GM13976 (cell line): Measurements from ENCODE around the gene RAB4B.

Experiments
- DNase-seq: peaks from one replicate; pipeline ENCODE4 v3.0.0; 2012; ENCODE audit warnings: low spot score
- CTCF ChIP-seq: IDR thresholded peaks from 2 replicates; pipeline ENCODE4 v1.5.1; 2012; ENCODE audit warnings: borderline replicate concordance, mild to moderate bottlenecking; ENCODE audit not compliant: insufficient read depth; ENCODE audit errors: extremely low read depth, missing control alignments, control extremely low read depth
- in situ Hi-C: fragments of 300-500 bp; cut with MboI; formaldehyde crosslinking; loops from one replicate; pipeline ENCODE4 v1.12.0; 2022; ENCODE audit warnings: low sequenced_read_pairs, mixed read lengths, inconsistent platforms; ENCODE audit not compliant: unreplicated experiment

Gene RAB4B

GRCh38 chr19:40775632-40776022 lies 2.4 kb upstream of the RAB4B start:
- no peak for TF ChIP-seq CTCF

GRCh38 chr19:40776364-40776763 lies 1.7 kb upstream of the RAB4B start:
- no peak for TF ChIP-seq CTCF
- in situ Hi-C loops = no loop called here
- DNase-seq = no peak

More at GRCh38 chr19:40775632-40776022, 2.4 kb upstream of the RAB4B start:
- in situ Hi-C loops = no loop called here
- no peak for DNase-seq

GRCh38 chr19:40776932-40777644 lies 959 bp upstream of the RAB4B start:
- no peak for TF ChIP-seq CTCF
- DNase-seq = peak; percentile 85
- in situ Hi-C loops = no loop called here

- no peak for TF ChIP-seq CTCF
- DNase-seq = no peak
- in situ Hi-C loops = no loop called here
Observed at GRCh38 chr19:40777645-40777936, 456 bp upstream of the RAB4B start.

- no peak for TF ChIP-seq CTCF
- in situ Hi-C loops = no loop called here
- no peak for DNase-seq
Observed at GRCh38 chr19:40778706-40779284, 748 bp downstream of the RAB4B start.

- no peak for TF ChIP-seq CTCF
- in situ Hi-C loops = no loop called here
- DNase-seq = no peak
Observed at GRCh38 chr19:40780582-40780981, 2.5 kb downstream of the RAB4B start.
